Measurements from ENCODE around the gene CABLES1. TPM values are rescaled to one million over a fixed set of nuclear protein-coding genes. Genes with fewer than 3 reads are reported as not detected.
A peak's percentile ranks its signal among the peaks of the same experiment; 100 is the strongest.

The CABLES1 gene
- total and polyA plus RNA-seq, 2 of the 8 experiments (the other 6 are each of a cell fraction or from before 2014, with no cell fraction given): 9.2 to 26.4 TPM

GRCh38 chr18:23141104-23141999 lies 6.1 kb downstream of the CABLES1 start:
- no peak overlapping the region for H3K14ac ChIP-seq (ENCODE audit: insufficient read length)
- H3K23ac ChIP-seq (ENCODE audit: insufficient read length): no peak overlapping the region
- peaks cover 12 to 34% (median 19%) of the 10 kb centered on the region in 4 experiments for H3K4me1 ChIP-seq (replicated peaks in 1 of 4; ENCODE audit: control insufficient read depth in 3 of 4, insufficient read depth in 4 of 4, low read length in 3 of 4)
- FAIRE-seq (no peak), DNase-seq (ENCODE audit: low read depth in 1 of 2, low spot score in 2 of 2) (no peak)
- peak overlapping the region; percentile 40 for H2BK5ac ChIP-seq (ENCODE audit: low read depth, low read length)
- H3K27me3 ChIP-seq (replicated peaks in 1 of 4; ENCODE audit: control insufficient read depth in 3 of 4, extremely low read depth in 1 of 4, insufficient read depth in 3 of 4, low read length in 3 of 4): peaks cover 0 to 4% (median 2%) of the 10 kb centered on the region in 4 experiments; a peak in 2 of 7 replicates
- TF ChIP-seq RXRA (IDR thresholded peaks at IDR 0.05; ENCODE audit: insufficient read depth, low read depth, low read length) (no peak), ATF2 (IDR thresholded peaks at IDR 0.05; ENCODE audit: low read length) (no peak), TBP (IDR thresholded peaks at IDR 0.05; ENCODE audit: low read depth, low read length) (no peak)
- H3K4ac ChIP-seq (replicated peaks; ENCODE audit: insufficient read length, low read depth, low read length): no peak overlapping the region
- no peak overlapping the region for H2AK5ac ChIP-seq (ENCODE audit: low read depth, low read length)
- no peak overlapping the region for H2AFZ ChIP-seq (ENCODE audit: low read length)
- H3K9ac ChIP-seq (replicated peaks in 1 of 4; ENCODE audit: extremely low read depth in 1 of 4, low read depth in 3 of 4, low read length in 3 of 4): no peak overlapping the region
- peaks cover 14% of the 10 kb centered on the region for H3K23me2 ChIP-seq (ENCODE audit: low read depth, low read length)
- POLR2A ChIA-PET (ENCODE audit: partially characterized antibody): interaction anchor here (0.6 to 1.1 kb wide), 3 partner anchors 26 to 38 kb away, joined by 3 to 5 read pairs (median 3); no protein-coding TSS in a partner anchor
- H3K56ac ChIP-seq (replicated peaks; ENCODE audit: insufficient read length, low read depth, low read length): no peak overlapping the region
- H3K4me3 ChIP-seq (ENCODE audit: extremely low read depth in 1 of 4, insufficient read depth in 2 of 4, low read depth in 3 of 4, low read length in 4 of 4): no peak overlapping the region
- H2BK20ac ChIP-seq (ENCODE audit: low read length): no peak overlapping the region
- CTCF ChIA-PET (ENCODE audit: partially characterized antibody): interaction anchor here (0.6 to 1.7 kb wide), 5 partner anchors 10 to 310 kb away, joined by 3 to 6 read pairs (median 3); no protein-coding TSS in a partner anchor
- no peak overlapping the region for H4K5ac ChIP-seq (ENCODE audit: insufficient read length, low read depth, low read length)
- no peak overlapping the region for H4K8ac ChIP-seq (ENCODE audit: extremely low read depth, insufficient read depth, low read length)
- H3K79me1 ChIP-seq (ENCODE audit: low read depth, low read length): peaks cover 19% of the 10 kb centered on the region
- H2BK12ac ChIP-seq (ENCODE audit: low read depth, low read length): no peak overlapping the region; the same call in 1 of the 2 replicates
- no peak overlapping the region for H3K4me2 ChIP-seq (ENCODE audit: insufficient read depth in 1 of 2, low read depth in 2 of 2, low read length in 2 of 2)
- 0 out of 2 replicates have a peak overlapping the region, but pooled peaks have one; percentile 10 for H3K18ac ChIP-seq (ENCODE audit: extremely low read depth, low read length)
- H3K79me2 ChIP-seq (ENCODE audit: control insufficient read depth in 1 of 2, insufficient read depth in 2 of 2, low read length in 2 of 2): peaks cover 38 to 97% of the 10 kb centered on the region in 2 experiments
- 82% methylated on average over 12 of the region's 12 CpGs; no CpG with 5 or more reads in 1 of the 2 experiments for WGBS, 2 experiments (ENCODE audit: extremely low coverage in 1 of 2, insufficient coverage in 1 of 2, insufficient read length in 1 of 2, insufficient replicate concordance in 2 of 2, low coverage in 1 of 2, low lambda C conversion rate in 2 of 2, missing lambda C conversion rate in 1 of 2)
- H3K36me3 ChIP-seq (ENCODE audit: control insufficient read depth in 2 of 4, insufficient read depth in 4 of 4, low read length in 3 of 4): peaks cover 0 to 4% (median 0%) of the 10 kb centered on the region in 4 experiments; a peak in 1 of 8 replicates
- no peak overlapping the region for H3K27ac ChIP-seq (ENCODE audit: low read depth, low read length)
- H2BK15ac ChIP-seq (ENCODE audit: low read length): no peak overlapping the region
- H4K91ac ChIP-seq (replicated peaks; ENCODE audit: insufficient read length, low read length): no peak overlapping the region
- no peak overlapping the region for H2BK120ac ChIP-seq (replicated peaks; ENCODE audit: low read depth, low read length)
- peaks cover 13 to 18% of the 10 kb centered on the region in 2 experiments for H4K20me1 ChIP-seq (replicated peaks in 1 of 2; ENCODE audit: control insufficient read depth in 1 of 2, insufficient read depth in 2 of 2, low read length in 2 of 2)
- no peaks in the 10 kb centered on the region for H3K9me3 ChIP-seq (ENCODE audit: insufficient read depth in 2 of 2, low read depth in 1 of 2, low read length in 1 of 2)
